CD4-positive, alpha-beta T cell treated with Interleukin-6 at 100 ng/mL for 8 hours (primary cell): ENCODE results near the gene HECTD2.
"Not testable (repeated sequence)": the region's sequence is repeated elsewhere in the genome, so short reads cannot be mapped to it uniquely, and the experiment has no call there.

Experiments
- DNase-seq: peaks from one replicate; pipeline ENCODE4 v3.0.0-alpha.2; 2020; ENCODE audit warnings: mixed read lengths, low spot score

Gene HECTD2

GRCh38 chr10:91474009-91474408 lies 63.9 kb downstream of the HECTD2 start:
- no peak for DNase-seq

DNA sequence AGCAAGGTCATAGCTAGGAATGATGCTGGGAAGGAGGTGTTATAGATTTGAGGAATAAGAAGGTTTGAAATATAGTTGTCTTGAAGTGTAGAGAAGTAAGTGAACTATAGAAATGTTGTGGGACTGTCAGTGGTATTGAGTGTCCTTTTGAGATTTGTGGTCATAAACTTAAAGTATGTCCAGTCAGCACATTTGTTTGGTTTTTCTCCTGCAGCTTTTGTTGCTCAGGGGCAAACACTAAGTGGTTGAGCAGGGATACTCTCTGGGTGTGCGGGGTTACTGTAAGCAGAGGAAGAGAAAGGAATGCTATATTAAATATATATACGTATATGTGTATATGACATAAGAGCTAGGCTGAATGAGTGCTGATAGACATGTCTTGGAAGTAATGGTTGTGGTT lies 67.1 kb downstream of the HECTD2 start:
- no peak for DNase-seq

GRCh38 chr10:91479583-91479982 lies 69.4 kb downstream of the HECTD2 start:
- DNase-seq, result no peak

DNA sequence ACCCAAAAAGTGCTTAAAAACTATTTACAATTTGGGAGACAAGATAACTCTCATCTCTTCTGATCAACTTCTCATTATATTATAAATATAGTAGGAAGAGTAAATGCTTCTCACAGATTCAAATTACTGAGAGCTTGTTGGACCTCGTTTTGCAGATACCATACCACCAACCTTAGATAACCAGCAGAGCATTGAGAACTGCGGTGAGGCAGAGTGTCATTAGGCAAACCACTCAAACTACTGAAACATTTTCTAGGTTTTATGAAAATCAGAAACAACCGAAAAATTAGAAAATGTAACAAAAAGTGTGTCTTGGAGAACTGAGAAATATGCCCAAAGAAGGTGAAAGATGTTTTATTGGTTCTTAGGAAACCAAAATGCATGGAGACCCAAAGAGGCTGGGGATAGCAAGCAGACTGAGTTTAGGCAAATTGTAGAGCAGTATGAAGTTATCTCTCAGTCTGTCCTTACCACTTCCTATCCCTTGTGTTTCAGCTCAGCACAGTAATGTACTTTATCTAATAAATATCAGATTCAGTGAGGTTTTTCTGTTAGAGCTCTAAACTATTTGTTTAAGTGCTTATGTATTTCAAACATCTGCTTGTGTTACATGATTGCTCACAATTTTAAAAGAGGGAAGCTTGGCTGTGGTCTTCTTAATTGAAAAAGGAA lies 77.9 kb downstream of the HECTD2 start:
- no peak for DNase-seq

DNA sequence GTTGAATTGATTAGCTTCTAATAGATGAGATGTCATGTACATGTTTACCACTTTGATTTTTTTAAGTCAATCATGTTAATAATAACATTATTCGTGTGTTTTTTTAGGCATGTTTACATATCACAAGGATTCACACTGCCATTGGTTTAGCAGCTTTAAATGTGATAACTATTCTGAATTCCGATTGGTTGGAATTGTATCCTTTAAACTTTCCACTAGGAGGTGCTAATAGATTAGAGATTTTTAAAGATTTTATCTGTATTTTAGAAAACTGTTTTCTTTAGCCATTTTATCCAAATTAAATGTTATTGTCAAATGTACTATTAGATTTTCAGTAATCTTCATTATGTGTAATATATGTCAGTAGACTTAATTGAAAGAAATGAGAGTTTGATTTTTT lies 83.2 kb downstream of the HECTD2 start:
- DNase-seq, result no peak

- no peak for DNase-seq
These were observed 85.3 kb downstream of the HECTD2 start for GRCh38 chr10:91495402-91495801.

DNA sequence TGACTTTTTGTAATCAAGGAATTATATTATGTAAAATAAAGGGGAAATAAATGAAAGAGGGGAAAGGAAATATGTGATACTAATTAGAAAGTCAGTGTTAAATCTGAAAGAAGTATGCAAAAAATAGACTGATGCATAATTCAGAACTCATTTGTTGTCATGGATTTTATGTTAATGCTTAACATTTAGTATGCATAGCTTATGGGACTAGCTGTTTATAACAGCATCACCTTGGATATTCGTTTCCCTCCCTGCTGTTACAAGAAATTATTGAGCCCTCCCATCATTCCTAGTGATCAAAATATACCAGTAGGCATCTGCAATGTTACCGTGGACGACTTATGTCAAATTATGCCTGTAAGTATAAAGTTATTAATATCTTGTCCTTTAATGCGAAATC lies 85.9 kb downstream of the HECTD2 start:
- DNase-seq, result no peak

- no peak for DNase-seq
These were observed 101.6 kb downstream of the HECTD2 start for GRCh38 chr10:91511549-91512330.

DNA sequence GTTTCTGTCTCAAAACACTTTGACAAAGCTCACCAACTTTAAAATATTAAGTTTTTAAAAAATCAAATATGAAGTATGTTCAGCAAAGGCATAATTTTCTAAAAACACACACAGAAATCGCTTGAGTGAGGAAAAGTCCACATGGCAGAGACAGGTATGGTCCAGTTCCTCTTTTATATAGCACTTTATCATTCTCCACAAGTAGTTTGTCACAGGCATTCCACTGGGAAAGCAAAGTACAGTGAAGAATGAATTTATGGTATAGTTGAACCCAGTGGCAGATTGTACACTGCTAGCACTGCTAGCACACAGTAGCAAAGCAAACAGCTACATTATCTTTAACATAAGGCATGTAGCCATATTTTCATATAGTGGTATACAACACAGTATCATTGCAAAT lies 102.3 kb downstream of the HECTD2 start:
- DNase-seq, result no peak

GRCh38 chr10:91513598-91514424 lies 103.7 kb downstream of the HECTD2 start:
- no peak for DNase-seq

DNA sequence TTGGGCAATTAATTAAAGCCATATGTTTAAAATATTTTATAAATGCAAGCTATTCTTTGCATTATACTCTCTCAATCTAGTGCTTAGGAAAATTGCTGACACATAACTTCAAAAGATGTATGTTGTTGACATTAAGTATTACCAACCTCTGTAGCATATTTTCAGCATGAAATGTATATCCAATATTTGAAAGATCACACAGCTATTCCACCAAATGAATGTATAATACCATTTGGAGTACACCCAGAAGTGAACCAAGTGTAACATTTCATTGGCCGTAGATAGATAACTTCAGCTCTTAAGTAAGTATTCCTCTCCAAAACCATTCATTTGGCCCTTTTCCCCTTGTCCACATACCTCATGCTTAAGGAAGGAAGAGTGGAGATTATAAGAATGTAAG lies 104.6 kb downstream of the HECTD2 start:
- no peak for DNase-seq

DNA sequence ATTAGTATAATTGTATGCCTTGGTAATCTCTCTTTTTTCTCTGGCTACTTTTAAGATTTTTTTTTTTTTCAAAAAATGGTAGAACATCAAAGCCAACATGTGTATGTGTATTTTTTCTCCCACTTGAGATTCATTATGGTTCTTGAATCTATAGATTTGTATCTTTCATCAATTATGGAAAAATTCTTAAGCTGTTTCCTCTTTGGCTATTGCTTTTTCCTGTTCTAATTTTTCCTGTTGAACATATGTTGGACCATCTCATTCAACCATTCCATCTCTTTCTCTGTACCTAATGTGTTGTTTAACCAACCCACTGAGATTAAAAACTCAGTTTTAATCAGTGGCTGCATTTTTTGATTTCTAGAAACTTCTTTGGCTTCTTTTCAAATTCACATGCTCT lies 107.2 kb downstream of the HECTD2 start:
- DNase-seq, result no peak

- DNase-seq, result no peak
These were observed 109.9 kb downstream of the HECTD2 start for GRCh38 chr10:91519899-91520514.

GRCh38 chr10:91520661-91521060 lies 110.5 kb downstream of the HECTD2 start:
- no peak for DNase-seq

DNA sequence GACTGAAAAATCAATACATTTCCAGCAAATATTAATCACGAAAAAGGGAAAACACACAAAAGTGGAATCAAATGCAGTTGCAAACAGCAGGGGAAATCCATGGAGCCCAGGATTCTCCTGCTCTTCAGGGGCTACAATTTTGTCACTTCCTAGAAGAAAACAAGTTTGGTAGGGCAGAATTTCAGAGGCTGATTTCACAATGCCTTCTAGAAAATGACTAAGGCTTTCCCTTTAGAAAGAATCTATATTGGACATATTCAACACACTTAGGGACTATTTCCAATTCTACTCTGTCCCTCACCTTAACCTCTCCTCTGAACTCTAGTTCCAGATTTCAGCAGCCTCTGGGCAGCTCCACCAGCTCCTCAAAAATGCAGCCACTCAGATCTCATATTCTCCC lies 111.3 kb downstream of the HECTD2 start:
- DNase-seq, result no peak

- no peak for DNase-seq
These were observed 116.0 kb downstream of the HECTD2 start for GRCh38 chr10:91525896-91526712.

- no peak for DNase-seq
These were observed 117.9 kb downstream of the HECTD2 start for GRCh38 chr10:91528080-91528479.

DNA sequence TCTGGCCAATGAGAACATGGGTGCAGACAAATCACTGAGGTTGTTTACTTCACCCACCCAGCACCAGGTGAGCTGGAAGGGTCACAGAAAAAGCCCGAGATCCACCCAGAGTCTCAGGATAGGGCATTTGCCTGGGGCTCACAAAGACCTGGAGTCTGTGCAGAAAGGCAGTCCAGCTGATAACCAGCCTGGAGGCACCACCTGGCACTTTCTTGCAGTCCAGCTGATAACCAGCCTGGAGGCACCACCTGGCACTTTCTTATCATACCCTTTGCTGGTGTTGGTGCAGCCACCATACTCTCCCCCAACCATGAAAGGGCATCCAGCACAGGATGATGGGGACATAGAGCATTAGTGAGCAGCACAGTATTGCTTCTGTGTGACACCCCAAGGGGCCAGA lies 118.6 kb downstream of the HECTD2 start:
- DNase-seq, result no peak

GRCh38 chr10:91534789-91535188 lies 124.6 kb downstream of the HECTD2 start:
- not testable (repeated sequence) for DNase-seq

- no peak for DNase-seq
These were observed 126.0 kb downstream of the HECTD2 start for GRCh38 chr10:91536111-91536510.

- DNase-seq, result no peak
These were observed 126.6 kb downstream of the HECTD2 start for GRCh38 chr10:91536733-91537132.
